HG02970 (cell line): ENCODE results near the gene FLNB.

Source experiments
- ATAC-seq: cut with Tn5 transposase; IDR thresholded peaks from one replicate; pipeline ENCODE4 v1.9.1; 2021; ENCODE audit warnings: mild to moderate bottlenecking, moderate library complexity, moderate number of reproducible peaks; ENCODE audit not compliant: unreplicated experiment, low FRiP score

FLNB gene

GRCh38 chr3:58028902-58029301, 20.7 kb downstream of the FLNB start:
- ATAC-seq: no peak

DNA sequence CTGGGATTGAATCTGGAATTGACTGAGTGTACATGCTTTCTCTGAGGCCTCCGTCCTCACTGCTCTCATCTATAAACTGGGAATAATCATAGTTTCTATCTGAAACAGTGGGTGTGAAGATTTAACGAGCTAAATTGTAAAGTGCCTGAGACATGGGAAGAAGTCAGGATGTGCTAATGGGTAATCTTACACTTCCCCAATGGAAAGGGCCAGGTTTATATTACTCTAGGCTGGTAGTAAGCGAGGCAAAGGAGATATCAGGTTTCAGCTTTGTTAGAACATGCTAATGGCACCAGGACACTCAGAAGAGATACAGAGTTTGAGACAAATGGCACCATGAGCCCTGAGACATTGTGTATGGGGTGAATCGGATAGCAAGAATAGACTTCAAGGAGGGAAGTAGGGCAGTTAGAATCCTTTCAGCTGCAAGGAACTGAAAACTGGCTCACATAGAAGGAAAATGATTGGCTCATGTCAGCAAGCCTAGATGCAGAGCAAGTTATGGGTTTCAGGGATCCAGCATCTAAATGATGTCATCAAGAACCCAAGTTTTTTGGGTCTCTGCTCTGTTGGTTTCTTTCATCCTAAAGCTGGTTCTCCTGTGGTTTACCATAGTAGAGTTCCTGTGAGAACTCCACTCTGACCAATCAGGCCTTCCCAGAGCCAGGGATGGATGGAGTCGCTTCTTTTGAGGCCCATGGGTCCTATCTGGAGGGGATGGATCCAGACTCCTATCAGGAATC, 21.8 kb downstream of the FLNB start:
- ATAC-seq: no peak

DNA sequence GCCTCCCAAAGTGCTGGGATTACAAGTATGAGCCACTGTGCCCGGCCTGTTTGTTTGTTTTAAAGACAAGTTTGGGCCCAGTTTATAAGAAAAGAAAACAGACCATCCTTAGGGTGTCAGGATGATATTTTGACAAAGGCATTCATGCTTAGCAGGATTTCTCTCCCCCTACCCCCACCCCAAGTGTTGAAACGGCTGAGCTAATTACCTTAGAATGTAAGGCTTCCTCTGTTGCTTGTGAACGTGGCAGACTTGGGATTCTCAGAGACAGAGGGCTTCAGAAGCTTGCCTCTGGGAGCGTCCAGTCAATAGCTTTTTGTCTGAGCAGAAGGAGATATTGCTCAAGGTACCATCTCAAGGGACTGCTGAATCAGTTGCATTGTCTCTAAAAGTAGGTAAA, 24.0 kb downstream of the FLNB start:
- no peak for ATAC-seq

GRCh38 chr3:58034738-58035523, 26.7 kb downstream of the FLNB start:
- ATAC-seq: peak; percentile 88

DNA sequence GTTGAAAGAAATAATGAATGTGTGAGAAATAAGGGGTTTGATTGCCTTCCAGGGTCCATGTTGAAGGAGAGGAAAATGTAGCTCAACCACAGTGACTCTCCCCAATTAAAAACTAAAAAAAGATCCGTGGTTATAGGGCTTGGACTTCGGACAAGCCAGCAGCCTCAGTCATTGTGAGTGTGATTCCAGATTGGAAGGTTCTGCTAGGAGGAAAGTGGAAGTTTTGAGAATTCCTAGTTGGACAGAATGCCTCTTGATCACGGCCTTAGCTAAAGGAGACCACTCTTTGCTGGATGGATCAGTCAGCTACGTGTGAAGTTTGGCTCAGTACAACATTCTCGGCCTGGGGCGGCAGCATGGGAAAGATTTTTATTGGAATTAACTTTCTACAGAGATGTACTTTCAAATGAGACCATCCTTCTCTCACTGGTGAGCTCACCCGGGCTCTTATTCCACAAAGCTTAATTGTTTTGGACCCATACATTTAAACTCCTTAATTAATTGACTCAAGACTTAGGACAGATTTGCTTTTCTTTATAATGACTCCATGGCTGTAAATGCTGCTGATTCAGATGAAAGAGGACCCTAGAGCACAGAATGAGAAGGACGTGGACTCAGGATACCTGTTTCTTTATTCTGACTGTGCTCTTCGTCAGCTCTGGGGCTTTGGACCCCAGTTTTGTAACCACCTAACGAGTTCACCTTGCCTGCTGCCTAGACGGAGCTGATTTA, 27.5 kb downstream of the FLNB start:
- ATAC-seq: no peak

DNA sequence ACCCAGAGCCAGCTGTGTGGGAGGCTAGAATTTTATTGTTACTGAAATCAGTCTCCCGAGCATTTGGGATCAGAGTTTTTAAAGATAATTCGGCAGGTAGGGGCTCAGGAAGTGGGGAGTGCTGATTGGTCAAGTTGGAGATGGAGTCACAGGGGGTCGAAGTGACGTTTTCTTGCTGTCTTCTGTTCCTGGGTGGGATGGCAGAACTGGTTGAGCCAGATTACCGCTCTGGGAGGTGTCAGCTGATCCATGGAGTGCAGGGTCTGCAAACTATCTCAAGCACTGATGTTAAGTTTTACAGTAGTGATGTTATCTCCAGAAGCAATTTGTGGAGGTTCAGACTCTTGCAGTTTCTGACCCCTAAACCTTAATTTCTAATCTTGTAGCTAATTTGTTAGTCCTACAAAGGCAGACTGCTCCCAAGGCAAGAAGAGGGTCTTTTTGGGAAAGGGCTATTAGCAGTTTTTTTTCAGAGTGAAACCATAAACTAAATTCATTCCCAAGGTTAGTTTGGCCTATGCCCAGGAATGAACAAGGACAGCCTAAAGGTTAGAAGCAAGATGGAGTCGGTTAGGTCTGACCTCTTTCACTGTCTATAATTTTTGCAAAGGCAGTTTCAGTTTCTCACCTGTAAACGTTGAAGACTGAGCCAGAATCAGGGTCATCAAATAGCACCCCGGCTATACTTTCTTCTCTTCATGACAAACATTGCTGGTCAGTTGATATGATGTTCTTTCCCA, 28.2 kb downstream of the FLNB start:
- no peak for ATAC-seq

GRCh38 chr3:58037141-58037910, 29.1 kb downstream of the FLNB start:
- ATAC-seq: no peak

DNA sequence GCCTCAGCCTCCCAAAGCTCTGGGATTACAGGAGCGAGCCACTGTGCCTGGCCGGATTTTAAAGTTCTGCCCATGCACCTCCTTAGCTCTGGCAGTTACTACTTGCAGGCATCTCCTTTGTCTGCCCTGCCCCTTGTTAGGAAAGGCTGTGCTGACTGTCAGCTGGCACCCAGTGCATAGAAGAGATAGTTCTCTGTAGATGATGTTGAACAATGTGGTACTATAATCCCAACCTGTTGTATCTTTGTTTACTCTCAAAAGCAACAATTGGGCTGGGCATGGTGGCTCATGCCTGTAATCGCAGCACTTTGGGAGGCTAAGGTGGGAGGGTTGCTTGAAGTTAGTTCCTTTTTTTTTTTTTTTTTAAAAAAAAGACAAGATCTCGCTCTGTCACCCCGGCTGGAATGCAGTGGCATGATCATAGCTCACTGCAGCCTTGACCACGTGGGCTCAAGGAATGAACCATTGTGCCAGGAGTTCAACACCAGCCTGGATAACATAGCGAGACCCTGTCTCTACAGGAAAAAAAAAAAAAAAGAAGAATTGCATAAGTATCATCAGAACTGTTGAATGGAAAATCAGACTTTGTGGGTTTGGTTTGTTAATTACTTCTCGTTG, 30.6 kb downstream of the FLNB start:
- ATAC-seq: no peak

DNA sequence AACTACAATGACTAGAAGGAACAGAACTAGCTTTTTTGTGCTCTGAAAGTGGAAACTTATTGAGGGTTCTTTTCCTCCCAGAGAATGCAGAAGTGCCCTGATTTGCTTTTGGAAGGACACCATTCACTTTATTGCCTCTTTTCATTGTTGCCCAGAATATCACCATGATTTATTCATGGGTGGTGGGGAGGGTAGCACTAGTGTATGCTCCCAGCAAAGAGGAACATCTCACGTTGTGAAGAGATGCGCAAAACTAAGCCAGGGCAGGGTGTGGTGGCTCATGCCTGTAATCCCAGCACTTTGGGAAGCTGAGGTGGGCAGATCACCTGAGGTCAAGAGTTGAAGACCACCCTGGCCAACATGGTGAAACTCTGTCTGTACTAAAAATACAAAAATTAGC, 31.4 kb downstream of the FLNB start:
- no peak for ATAC-seq

GRCh38 chr3:58041182-58041825, 33.1 kb downstream of the FLNB start:
- peak; percentile 11 for ATAC-seq

GRCh38 chr3:58041826-58042324, 33.7 kb downstream of the FLNB start:
- peak; percentile 65 for ATAC-seq

GRCh38 chr3:58042947-58043707, 34.9 kb downstream of the FLNB start:
- no peak for ATAC-seq

DNA sequence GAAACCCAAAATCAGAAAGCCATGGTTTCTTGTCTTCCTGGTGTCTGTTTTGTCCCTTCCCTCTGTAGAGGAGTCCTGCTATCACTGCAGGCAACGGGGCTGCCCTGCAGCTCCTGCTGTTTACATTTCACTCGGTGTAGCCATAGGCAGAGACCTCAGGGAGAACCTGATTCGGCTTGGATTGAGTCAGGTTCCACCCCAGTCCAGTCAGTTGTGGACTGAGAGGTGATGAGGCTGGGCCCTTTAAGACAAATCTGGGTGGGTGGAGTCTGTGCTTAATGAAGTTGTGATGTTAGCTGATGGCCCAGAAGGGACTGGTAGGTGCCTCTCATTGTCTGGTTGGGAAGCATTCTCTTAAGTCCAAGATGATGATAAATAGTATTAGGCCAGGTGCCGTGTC, 35.7 kb downstream of the FLNB start:
- no peak for ATAC-seq

- ATAC-seq: no peak
These were observed 36.7 kb downstream of the FLNB start for GRCh38 chr3:58044691-58045483.

GRCh38 chr3:58047826-58048225, 39.6 kb downstream of the FLNB start:
- ATAC-seq: no peak

- ATAC-seq: no peak
These were observed 40.1 kb downstream of the FLNB start for GRCh38 chr3:58048301-58048700.

DNA sequence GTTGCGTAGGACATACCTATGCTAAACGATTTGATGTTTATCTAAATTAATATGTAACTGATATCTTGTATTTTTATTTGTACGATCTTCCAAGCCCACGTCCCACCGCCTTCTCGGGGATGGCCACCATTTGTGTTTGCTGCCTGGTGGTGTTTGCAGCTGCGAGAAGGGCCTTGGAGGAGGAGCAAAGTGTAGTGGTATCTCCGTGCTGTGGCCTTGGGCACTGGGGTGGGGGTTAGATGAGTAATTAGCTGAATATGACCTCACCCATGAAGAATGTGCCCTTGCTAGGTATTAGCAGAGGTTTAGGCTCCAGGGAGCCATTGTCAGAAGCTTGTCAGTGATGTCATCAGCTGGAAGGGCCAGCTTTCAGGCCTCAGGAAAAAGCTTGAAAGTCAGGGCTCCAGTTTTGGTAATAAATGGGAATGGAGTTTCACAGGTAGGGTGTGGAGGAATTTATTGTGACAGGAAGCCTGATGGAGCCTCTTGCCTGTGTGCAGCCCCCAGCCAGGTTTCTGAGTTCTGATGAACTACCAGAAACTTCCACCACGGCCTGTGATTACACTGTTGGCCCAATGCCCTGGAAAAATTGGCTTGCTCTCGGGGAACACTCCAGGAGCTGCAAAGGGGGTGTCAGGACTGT, 41.0 kb downstream of the FLNB start:
- ATAC-seq: no peak
